Central memory CD8-positive, alpha-beta T cell (primary cell): Measurements from ENCODE around the gene LSM5.
"Not testable (repeated sequence)": the region's sequence is repeated elsewhere in the genome, so short reads cannot be mapped to it uniquely, and the experiment has no call there.

ENCODE experiments used
- ATAC-seq: fragments of 150-1000 bp; cut with Tn5 transposase; replicated peaks from 2 replicates; pipeline ENCODE4 v1.10.0; 2022; ENCODE audit warnings: mild to moderate bottlenecking, moderate FRiP score, moderate number of reproducible peaks; ENCODE audit not compliant: poor library complexity, severe bottlenecking; ENCODE audit errors: extremely low read depth
- DNase-seq, 2 donors: peaks; one replicate each; pipeline ENCODE4 v3.0.0; 2021; ENCODE audit warnings: low spot score in 2 of 2
- H3K27ac Mint-ChIP-seq: one replicate; pipeline ENCODE4 v1.8.0; 2022; ENCODE audit warnings: low read depth, mild to moderate bottlenecking, moderate library complexity, mixed read lengths
- H3K27me3 Mint-ChIP-seq: one replicate; pipeline ENCODE4 v1.8.0; 2022; ENCODE audit warnings: mixed read lengths
- H3K36me3 Mint-ChIP-seq: one replicate; pipeline ENCODE4 v1.8.0; 2022; ENCODE audit warnings: mild to moderate bottlenecking, moderate library complexity, mixed read lengths; ENCODE audit not compliant: insufficient read depth
- H3K4me1 Mint-ChIP-seq: one replicate; pipeline ENCODE4 v1.8.0; 2022; ENCODE audit warnings: mixed read lengths
- H3K4me3 Mint-ChIP-seq: one replicate; pipeline ENCODE4 v1.8.0; 2022; ENCODE audit warnings: mild to moderate bottlenecking, moderate library complexity, mixed read lengths
- H3K9me3 Mint-ChIP-seq: one replicate; pipeline ENCODE4 v1.8.0; 2022; ENCODE audit warnings: mixed read lengths

Gene LSM5

GRCh38 chr7:32500216-32500615, 10.0 kb upstream of the LSM5 start:
- Mint-ChIP-seq H3K36me3 (peaks cover 14% of the 10 kb centered on the region), H3K4me3 (peak overlapping the region; percentile 31), H3K4me1 (peaks cover 49% of the 10 kb centered on the region)
- ATAC-seq, H3K9me3 Mint-ChIP-seq, DNase-seq, H3K27ac Mint-ChIP-seq, H3K27me3 Mint-ChIP-seq: not testable (repeated sequence)

- ATAC-seq, H3K4me3 Mint-ChIP-seq, H3K27ac Mint-ChIP-seq, H3K9me3 Mint-ChIP-seq, DNase-seq, H3K27me3 Mint-ChIP-seq: not testable (repeated sequence)
- Mint-ChIP-seq H3K4me1 (peaks cover 53% of the 10 kb centered on the region), H3K36me3 (peaks cover 14% of the 10 kb centered on the region)
Observed at GRCh38 chr7:32499755-32500154, 9.6 kb upstream of the LSM5 start.

- H3K36me3 Mint-ChIP-seq: peaks cover 14% of the 10 kb centered on the region
- DNase-seq: no peak
- H3K4me1 Mint-ChIP-seq: peaks cover 41% of the 10 kb centered on the region
Observed at GRCh38 chr7:32496052-32496813, 6.1 kb upstream of the LSM5 start.

GRCh38 chr7:32495298-32496051, 5.3 kb upstream of the LSM5 start, which contains the start of gene AVL9:
Gene AVL9, plus strand, starts transcription at chr7:32495489. Its CDS starts 221 bp downstream, at chr7:32495710.
- H3K4me1 Mint-ChIP-seq: peaks cover 33% of the 10 kb centered on the region
- peak; percentile 92 for ATAC-seq
- DNase-seq: peak; percentile 99
- H3K9me3 Mint-ChIP-seq: no peaks in the 10 kb centered on the region
- peak within 1 kb of the TSS; percentile 90 for H3K4me3 Mint-ChIP-seq
- H3K27ac Mint-ChIP-seq: peak within 1 kb of the TSS; percentile 91
- no peaks in the 10 kb centered on the region for H3K27me3 Mint-ChIP-seq
- H3K36me3 Mint-ChIP-seq: peaks cover 21% of the 10 kb centered on the region

More at GRCh38 chr7:32496052-32496813, 6.1 kb upstream of the LSM5 start:
- no peaks in the 10 kb centered on the region for H3K27me3 Mint-ChIP-seq
- peak; percentile 0 for ATAC-seq
- H3K27ac Mint-ChIP-seq: peak overlapping the region; percentile 91
- peak overlapping the region; percentile 90 for H3K4me3 Mint-ChIP-seq
- no peaks in the 10 kb centered on the region for H3K9me3 Mint-ChIP-seq

GRCh38 chr7:32494946-32495297, 4.7 kb upstream of the LSM5 start:
- no peak for ATAC-seq
- H3K4me3 Mint-ChIP-seq: peak overlapping the region; percentile 90
- DNase-seq: no peak
- peaks cover 33% of the 10 kb centered on the region for H3K4me1 Mint-ChIP-seq
- no peaks in the 10 kb centered on the region for H3K27me3 Mint-ChIP-seq
- H3K36me3 Mint-ChIP-seq: peaks cover 23% of the 10 kb centered on the region
- H3K27ac Mint-ChIP-seq: peak overlapping the region; percentile 91
- H3K9me3 Mint-ChIP-seq: no peaks in the 10 kb centered on the region

- Mint-ChIP-seq H3K9me3 (no peaks in the 10 kb centered on the region), H3K4me1 (peaks cover 18% of the 10 kb centered on the region), H3K36me3 (peaks cover 30% of the 10 kb centered on the region), H3K27ac (peak overlapping the region; percentile 98), H3K27me3 (no peaks in the 10 kb centered on the region), H3K4me3 (peak overlapping the region; percentile 87)
- DNase-seq (no peak), ATAC-seq (no peak)
Observed at GRCh38 chr7:32489788-32490126, 423 bp downstream of the LSM5 start.

GRCh38 chr7:32481921-32482320, 8.3 kb downstream of the LSM5 start:
- H3K27ac Mint-ChIP-seq: no peak overlapping the region
- H3K4me3 Mint-ChIP-seq: no peak overlapping the region
- no peaks in the 10 kb centered on the region for H3K4me1 Mint-ChIP-seq

GRCh38 chr7:32481176-32481575, 9.0 kb downstream of the LSM5 start:
- H3K36me3 Mint-ChIP-seq: peaks cover 7% of the 10 kb centered on the region
- no peak for ATAC-seq
- no peaks in the 10 kb centered on the region for H3K27me3 Mint-ChIP-seq
- H3K4me3 Mint-ChIP-seq: no peak overlapping the region
- no peak overlapping the region for H3K27ac Mint-ChIP-seq
- no peaks in the 10 kb centered on the region for H3K9me3 Mint-ChIP-seq
- H3K4me1 Mint-ChIP-seq: no peaks in the 10 kb centered on the region
- DNase-seq: no peak

More at GRCh38 chr7:32481921-32482320, 8.3 kb downstream of the LSM5 start:
- H3K9me3 Mint-ChIP-seq: no peaks in the 10 kb centered on the region
- ATAC-seq (no peak), DNase-seq (no peak)
- H3K27me3 Mint-ChIP-seq: no peaks in the 10 kb centered on the region
- peaks cover 10% of the 10 kb centered on the region for H3K36me3 Mint-ChIP-seq

- Mint-ChIP-seq H3K4me1 (no peaks in the 10 kb centered on the region), H3K4me3 (no peak overlapping the region), H3K27ac (no peak overlapping the region), H3K27me3 (peaks cover 11% of the 10 kb centered on the region), H3K36me3 (peaks cover 2% of the 10 kb centered on the region), H3K9me3 (no peaks in the 10 kb centered on the region)
- DNase-seq (no peak), ATAC-seq (no peak)
Observed at GRCh38 chr7:32479574-32480200, 10.5 kb downstream of the LSM5 start.

GRCh38 chr7:32477649-32477980, 12.6 kb downstream of the LSM5 start:
- ATAC-seq: no peak
- peaks cover 2% of the 10 kb centered on the region for H3K36me3 Mint-ChIP-seq
- no peaks in the 10 kb centered on the region for H3K4me1 Mint-ChIP-seq

GRCh38 chr7:32476816-32477648, 13.1 kb downstream of the LSM5 start:
- DNase-seq: no peak
- Mint-ChIP-seq H3K4me3 (no peak overlapping the region), H3K27ac (no peak overlapping the region), H3K9me3 (no peaks in the 10 kb centered on the region), H3K27me3 (peaks cover 30% of the 10 kb centered on the region), H3K36me3 (peaks cover 2% of the 10 kb centered on the region), H3K4me1 (no peaks in the 10 kb centered on the region)
- no peak for ATAC-seq

More at GRCh38 chr7:32477649-32477980, 12.6 kb downstream of the LSM5 start:
- Mint-ChIP-seq H3K4me3 (no peak overlapping the region), H3K27me3 (peaks cover 26% of the 10 kb centered on the region), H3K27ac (no peak overlapping the region), H3K9me3 (no peaks in the 10 kb centered on the region)
- no peak for DNase-seq

- no peaks in the 10 kb centered on the region for H3K4me1 Mint-ChIP-seq
- no peak overlapping the region for H3K27ac Mint-ChIP-seq
- no peaks in the 10 kb centered on the region for H3K36me3 Mint-ChIP-seq
- H3K4me3 Mint-ChIP-seq: no peak overlapping the region
- peaks cover 44% of the 10 kb centered on the region for H3K27me3 Mint-ChIP-seq
- no peaks in the 10 kb centered on the region for H3K9me3 Mint-ChIP-seq
- ATAC-seq (no peak), DNase-seq (no peak)
Observed at GRCh38 chr7:32474008-32474407, 16.2 kb downstream of the LSM5 start.
